ENCODE results near the gene CAPN7.

GRCh38 chr3:15221574-15222217, 15.7 kb downstream of the CAPN7 start:
- no peak for TF ChIP-seq CTCF (IDR thresholded peaks at IDR 0.05)
- TF ChIP-seq POLR2A (IDR thresholded peaks at IDR 0.05): no peak
